ENCODE measurements around the gene OR51M1. TPM values are rescaled to one million over a fixed set of nuclear protein-coding genes. Genes with fewer than 3 reads are reported as not detected.

Gene OR51M1
- total RNA-seq, 4 donors from 2014 or later, result not detected

GRCh38 chr11:5367448-5368074 is 16.1 kb upstream of the OR51M1 start:
- no peak for DNase-seq
- H3K36me3 ChIP-seq, result no peaks in the 10 kb centered on the region
- H3K4me3 ChIP-seq (replicated peaks in 1 of 3), result no peak overlapping the region
- H3K27ac ChIP-seq, result no peak overlapping the region
- intact Hi-C loops (cut with DNase I), result no loop called here
- H3K27me3 ChIP-seq, result no peaks in the 10 kb centered on the region
- no peaks in the 10 kb centered on the region for H3K4me1 ChIP-seq
- no peaks in the 10 kb centered on the region for H3K9me3 ChIP-seq
- TF ChIP-seq POLR2A (IDR thresholded peaks at IDR 0.05), result no peak
- 72 to 83% methylated on average over 2 of the region's 2 CpGs for WGBS, 2 donors

GRCh38 chr11:5368502-5369043 is 15.0 kb upstream of the OR51M1 start:
- TF ChIP-seq CTCF (IDR thresholded peaks at IDR 0.05) (no peak), POLR2A (IDR thresholded peaks at IDR 0.05) (no peak)
- H3K9me3 ChIP-seq, result no peaks in the 10 kb centered on the region
- no peaks in the 10 kb centered on the region for H3K4me1 ChIP-seq
- 60 to 64% methylated on average over 3 of the region's 3 CpGs for WGBS, 2 donors
- no peak for DNase-seq
- no peak overlapping the region for H3K27ac ChIP-seq
- H3K27me3 ChIP-seq, result no peaks in the 10 kb centered on the region
- H3K4me3 ChIP-seq (replicated peaks in 1 of 3), result no peak overlapping the region
- no peaks in the 10 kb centered on the region for H3K36me3 ChIP-seq
- intact Hi-C loops (cut with DNase I), result no loop called here

GRCh38 chr11:5369789-5370188 is 13.8 kb upstream of the OR51M1 start:
- no peaks in the 10 kb centered on the region for H3K4me1 ChIP-seq
- no peak overlapping the region for H3K27ac ChIP-seq
- DNase-seq, result no peak
- intact Hi-C loops (cut with DNase I), result no loop called here
- H3K9me3 ChIP-seq, result no peaks in the 10 kb centered on the region
- H3K36me3 ChIP-seq, result no peaks in the 10 kb centered on the region
- no peak overlapping the region for H3K4me3 ChIP-seq (replicated peaks in 1 of 3)
- no peaks in the 10 kb centered on the region for H3K27me3 ChIP-seq
- TF ChIP-seq POLR2A (IDR thresholded peaks at IDR 0.05) (no peak), CTCF (IDR thresholded peaks at IDR 0.05) (no peak)

GRCh38 chr11:5380740-5381342 is 2.8 kb upstream of the OR51M1 start:
- peak; percentile 21 for DNase-seq
- intact Hi-C loops (cut with DNase I), result no loop called here
- Histone ChIP-seq H3K9me3 (no peaks in the 10 kb centered on the region), H3K4me1 (no peaks in the 10 kb centered on the region), H3K27ac (no peak overlapping the region), H3K36me3 (no peaks in the 10 kb centered on the region), H3K4me3 (replicated peaks in 1 of 3) (no peak overlapping the region), H3K27me3 (no peaks in the 10 kb centered on the region)
- TF ChIP-seq CTCF (IDR thresholded peaks at IDR 0.05) (peak in 4 of 6 experiments; percentile 9 to 41 (median 22)), POLR2A (IDR thresholded peaks at IDR 0.05) (no peak)
- WGBS, 2 donors, result 69 to 73% methylated on average over 4 of the region's 4 CpGs

GRCh38 chr11:5384335-5384734 is 723 bp downstream of the OR51M1 start:
- no peak overlapping the region for H3K4me3 ChIP-seq (replicated peaks in 1 of 3)
- H3K27me3 ChIP-seq, result no peaks in the 10 kb centered on the region
- no peaks in the 10 kb centered on the region for H3K4me1 ChIP-seq
- H3K27ac ChIP-seq, result no peak overlapping the region
- H3K36me3 ChIP-seq, result no peaks in the 10 kb centered on the region
- DNase-seq, result no peak
- intact Hi-C loops (cut with DNase I), result no loop called here
- 69 to 70% methylated on average over 2 of the region's 2 CpGs for WGBS, 2 donors
- H3K9me3 ChIP-seq, result no peaks in the 10 kb centered on the region
- TF ChIP-seq POLR2A (IDR thresholded peaks at IDR 0.05), result no peak
- no peak for TF ChIP-seq CTCF (IDR thresholded peaks at IDR 0.05)
